ENCODE results near the gene SCAMP5. TPM values are rescaled to one million over a fixed set of nuclear protein-coding genes. Genes with fewer than 3 reads are reported as not detected.

The SCAMP5 gene
- total RNA-seq, 4 donors from 2014 or later: 1.5 to 14.1 (median 8.8) TPM

DNA sequence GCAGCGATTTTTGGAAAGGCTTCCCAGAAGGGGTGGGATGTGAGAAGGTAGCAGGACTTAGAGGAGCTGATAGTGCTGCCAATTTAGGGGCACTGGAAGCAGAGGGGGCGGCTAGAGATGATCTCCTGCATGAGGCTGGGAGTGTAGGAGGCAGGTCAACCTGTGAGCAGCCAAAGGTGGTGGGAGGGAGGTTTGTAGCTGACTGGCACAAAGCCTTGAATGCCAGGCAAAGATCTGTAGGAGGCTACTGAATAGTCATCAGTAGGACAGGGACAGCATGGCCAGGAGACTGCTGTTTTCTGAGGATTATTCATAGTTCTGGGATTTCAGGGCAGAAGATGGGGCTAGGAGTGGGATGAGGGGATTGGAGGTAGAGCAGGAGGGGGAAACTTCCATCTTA lies 2.2 kb downstream of the SCAMP5 start:
- no peak for DNase-seq (ENCODE audit: low spot score in 2 of 2)
- Histone ChIP-seq H3K27ac (no peak overlapping the region), H3K36me3 (no peaks in the 10 kb centered on the region), H3K27me3 (no peaks in the 10 kb centered on the region), H3K4me1 (peaks cover 0 to 28% (median 9%) of the 10 kb centered on the region in 4 donors), H3K4me3 (no peak overlapping the region), H3K9me3 (no peaks in the 10 kb centered on the region)
- no peak for TF ChIP-seq EP300 (IDR thresholded peaks at IDR 0.05)
- TF ChIP-seq, protein P1, sequence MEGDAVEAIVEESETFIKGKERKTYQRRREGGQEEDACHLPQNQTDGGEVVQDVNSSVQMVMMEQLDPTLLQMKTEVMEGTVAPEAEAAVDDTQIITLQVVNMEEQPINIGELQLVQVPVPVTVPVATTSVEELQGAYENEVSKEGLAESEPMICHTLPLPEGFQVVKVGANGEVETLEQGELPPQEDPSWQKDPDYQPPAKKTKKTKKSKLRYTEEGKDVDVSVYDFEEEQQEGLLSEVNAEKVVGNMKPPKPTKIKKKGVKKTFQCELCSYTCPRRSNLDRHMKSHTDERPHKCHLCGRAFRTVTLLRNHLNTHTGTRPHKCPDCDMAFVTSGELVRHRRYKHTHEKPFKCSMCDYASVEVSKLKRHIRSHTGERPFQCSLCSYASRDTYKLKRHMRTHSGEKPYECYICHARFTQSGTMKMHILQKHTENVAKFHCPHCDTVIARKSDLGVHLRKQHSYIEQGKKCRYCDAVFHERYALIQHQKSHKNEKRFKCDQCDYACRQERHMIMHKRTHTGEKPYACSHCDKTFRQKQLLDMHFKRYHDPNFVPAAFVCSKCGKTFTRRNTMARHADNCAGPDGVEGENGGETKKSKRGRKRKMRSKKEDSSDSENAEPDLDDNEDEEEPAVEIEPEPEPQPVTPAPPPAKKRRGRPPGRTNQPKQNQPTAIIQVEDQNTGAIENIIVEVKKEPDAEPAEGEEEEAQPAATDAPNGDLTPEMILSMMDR (IDR thresholded peaks at IDR 0.05): no peak
- no peak for TF ChIP-seq POLR2A (IDR thresholded peaks at IDR 0.05)
- 79 to 96% methylated on average over 2 of the region's 2 CpGs for WGBS, 2 donors

DNA sequence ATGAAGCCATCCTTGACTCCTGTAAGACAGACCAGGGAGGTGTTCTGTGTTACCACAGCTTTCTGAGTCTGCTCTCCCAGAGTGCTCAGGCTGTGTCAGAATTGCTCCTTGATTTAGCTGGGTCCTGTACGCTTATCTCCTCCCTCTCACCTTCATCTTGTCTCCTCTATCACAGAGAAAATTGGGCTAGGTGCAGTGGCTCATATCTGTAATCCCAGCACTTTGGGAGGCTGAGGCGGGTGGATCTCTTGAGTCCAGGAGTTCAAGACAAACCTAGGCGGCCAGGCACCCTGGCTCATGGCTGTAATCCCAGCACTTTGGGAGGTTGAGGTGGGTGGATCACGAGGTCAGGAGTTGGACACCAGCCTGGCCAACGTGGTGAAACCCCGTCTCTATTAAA lies 5.9 kb downstream of the SCAMP5 start:
- Histone ChIP-seq H3K27ac (no peak overlapping the region), H3K36me3 (peaks cover 0 to 5% (median 0%) of the 10 kb centered on the region in 3 donors), H3K9me3 (no peaks in the 10 kb centered on the region), H3K27me3 (no peaks in the 10 kb centered on the region), H3K4me3 (no peak overlapping the region), H3K4me1 (peaks cover 0 to 5% (median 1%) of the 10 kb centered on the region in 4 donors)
- WGBS, 2 donors: 83 to 84% methylated on average over 6 of the region's 6 CpGs
- TF ChIP-seq, protein P1 (IDR thresholded peaks at IDR 0.05): no peak
- no peak for TF ChIP-seq EP300 (IDR thresholded peaks at IDR 0.05)
- TF ChIP-seq POLR2A (IDR thresholded peaks at IDR 0.05): no peak
- DNase-seq (ENCODE audit: low spot score in 2 of 2): no peak

DNA sequence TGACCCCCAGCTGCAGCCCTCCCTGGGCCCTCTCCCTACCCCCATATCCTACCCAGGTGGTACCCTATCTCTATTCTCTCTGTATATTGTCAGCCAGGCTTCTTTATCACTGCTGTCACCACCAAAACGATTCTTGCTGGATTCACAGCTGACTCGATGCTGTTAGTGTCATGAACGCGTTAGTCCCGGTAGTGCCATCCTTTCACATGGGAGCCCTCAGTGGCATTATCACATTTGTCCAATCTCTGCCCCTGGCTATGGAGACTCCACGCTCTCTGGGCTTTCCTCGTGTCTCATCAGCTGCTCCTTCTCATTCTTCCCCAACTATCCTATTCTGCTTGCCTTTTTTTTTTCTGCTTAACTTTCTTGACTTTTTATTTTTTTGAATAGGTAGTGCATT lies 7.0 kb downstream of the SCAMP5 start:
- Histone ChIP-seq H3K9me3 (no peaks in the 10 kb centered on the region), H3K27me3 (no peaks in the 10 kb centered on the region), H3K27ac (no peak overlapping the region), H3K4me3 (no peak overlapping the region), H3K36me3 (peaks cover 0 to 5% (median 0%) of the 10 kb centered on the region in 3 donors), H3K4me1 (no peaks in the 10 kb centered on the region)
- 70 to 81% methylated on average over 7 of the region's 7 CpGs for whole genome bisulfite sequencing, 2 donors
- no peak for TF ChIP-seq POLR2A (IDR thresholded peaks at IDR 0.05)
- TF ChIP-seq, protein P1 (IDR thresholded peaks at IDR 0.05): no peak
- TF ChIP-seq EP300 (IDR thresholded peaks at IDR 0.05): no peak
- no peak for DNase-seq (ENCODE audit: low spot score in 2 of 2)

DNA sequence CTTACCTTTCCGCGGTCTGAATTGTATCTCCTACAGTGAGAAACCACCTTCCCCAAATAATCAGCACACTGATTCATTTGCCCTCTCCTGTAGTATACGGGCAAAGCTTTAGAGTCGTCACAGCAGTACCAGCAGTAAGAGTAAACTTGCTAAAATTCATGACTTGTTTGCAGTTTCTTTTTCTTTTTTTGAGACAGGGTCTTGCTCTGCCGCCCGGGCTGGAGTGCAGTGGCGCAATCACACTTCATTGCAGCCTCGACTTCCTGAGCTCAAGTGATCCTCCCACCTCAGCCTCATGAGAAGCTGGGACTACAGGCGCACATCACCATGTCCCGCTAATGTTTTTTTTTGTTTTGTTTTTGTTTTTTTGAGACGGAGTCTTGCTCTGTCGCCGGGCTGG lies 11.9 kb downstream of the SCAMP5 start:
- no peak for DNase-seq (ENCODE audit: low spot score in 2 of 2)
- Histone ChIP-seq H3K9me3 (no peaks in the 10 kb centered on the region), H3K27ac (no peak overlapping the region), H3K27me3 (no peaks in the 10 kb centered on the region), H3K36me3 (peaks cover 0 to 5% (median 0%) of the 10 kb centered on the region in 3 donors), H3K4me1 (no peaks in the 10 kb centered on the region), H3K4me3 (no peak overlapping the region)
- 79 to 86% methylated on average over 13 of the region's 13 CpGs for WGBS, 2 donors
- TF ChIP-seq, protein P1 (IDR thresholded peaks at IDR 0.05): no peak
- TF ChIP-seq EP300 (IDR thresholded peaks at IDR 0.05) (no peak), POLR2A (IDR thresholded peaks at IDR 0.05) (no peak)

DNA sequence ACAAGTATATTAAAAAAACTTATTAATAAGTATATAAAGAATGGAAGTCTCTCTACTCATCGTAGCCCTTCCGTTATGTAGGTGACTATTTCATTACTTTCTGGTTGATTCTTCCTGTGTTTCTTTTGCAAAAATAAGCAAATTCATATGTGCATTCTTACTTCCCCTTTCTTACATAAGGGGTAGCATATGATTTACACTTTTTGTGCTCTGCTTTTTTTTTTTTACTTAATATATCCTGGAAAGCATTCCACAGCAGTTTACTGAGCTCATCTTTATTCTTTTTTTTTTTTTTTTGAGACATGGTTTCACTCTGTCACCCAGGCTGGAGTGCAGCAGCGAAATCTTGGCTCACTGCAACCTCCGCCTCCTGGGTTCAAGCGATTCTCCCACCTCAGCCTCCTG lies 12.9 kb downstream of the SCAMP5 start:
- H3K4me1 ChIP-seq: no peaks in the 10 kb centered on the region
- H3K36me3 ChIP-seq: peaks cover 0 to 14% (median 0%) of the 10 kb centered on the region in 3 donors
- H3K27me3 ChIP-seq: no peaks in the 10 kb centered on the region
- no peak overlapping the region for H3K27ac ChIP-seq
- no peak for DNase-seq (ENCODE audit: low spot score in 2 of 2)
- H3K4me3 ChIP-seq: no peak overlapping the region
- no peak for TF ChIP-seq POLR2A (IDR thresholded peaks at IDR 0.05)
- TF ChIP-seq EP300 (IDR thresholded peaks at IDR 0.05): no peak
- TF ChIP-seq, protein P1 (IDR thresholded peaks at IDR 0.05): no peak
- H3K9me3 ChIP-seq: no peaks in the 10 kb centered on the region
- 65 to 75% methylated on average over 5 of the region's 5 CpGs for WGBS, 2 donors

Data from tibial nerve (tissue), 4 donors.